Spinal cord (tissue), 10 donors: Measurements from ENCODE around the gene UBE2F. TPM values are rescaled to one million over a fixed set of nuclear protein-coding genes. Genes with fewer than 3 reads are reported as not detected.
"Not testable (repeated sequence)": the region's sequence is repeated elsewhere in the genome, so short reads cannot be mapped to it uniquely, and the experiment has no call there.

ENCODE experiments used
- DNase-seq, 6 donors: peaks; one replicate each; pipeline versions ENCODE4 v3.0.0 to v3.0.0-alpha.2; 2013 to 2015; ENCODE audit warnings: low spot score in 6 of 6, low read depth in 4 of 6
- H3K27ac ChIP-seq: one replicate; pipeline ENCODE4 v1.5.1; 2013; ENCODE audit warnings: low read depth, low read length, control low read depth
- H3K27me3 ChIP-seq: one replicate; pipeline ENCODE4 v1.6.1; 2013; ENCODE audit warnings: low read length; ENCODE audit not compliant: control insufficient read depth, insufficient read depth
- H3K36me3 ChIP-seq: one replicate; pipeline ENCODE4 v1.6.1; 2013; ENCODE audit warnings: low read length; ENCODE audit not compliant: control insufficient read depth, insufficient read depth
- H3K4me1 ChIP-seq: one replicate; pipeline ENCODE4 v1.6.1; 2013; ENCODE audit warnings: low read length; ENCODE audit not compliant: control insufficient read depth, insufficient read depth
- H3K4me3 ChIP-seq: one replicate; pipeline ENCODE4 v1.5.1; 2013; ENCODE audit warnings: low read depth, low read length, control low read depth
- H3K9me3 ChIP-seq: one replicate; pipeline ENCODE4 v1.6.1; 2013; ENCODE audit warnings: low read length; ENCODE audit not compliant: control insufficient read depth, insufficient read depth
- WGBS: methylation state at CpG from one replicate; pipeline ENCODE4 v1.1.5; 2013; ENCODE audit warnings: missing lambda C conversion rate; ENCODE audit not compliant: insufficient coverage; 5-methylcytosine and 5-hydroxymethylcytosine counted together
- polyA plus RNA-seq, 2 donors: library from polyadenylated mRNA; unstranded; fragments of 120-200 nt; gene quantifications; one replicate each; pipeline ENCODE4 v1.2.1, GENCODE V29; 2013; ENCODE audit not compliant: insufficient read length in 2 of 2
- total RNA-seq, 2 donors: library from RNA; depleted of rRNA in 1 of 2; stranded (reverse); fragments of 120-200 nt in 1 of 2; fragments of >200 nt in 1 of 2; gene quantifications; one replicate each; pipeline versions ENCODE4 v1.2.3 to v1.2.4, GENCODE V29; 2013 to 2014
- donor health status: healthy.

Gene UBE2F
- total and polyA plus RNA-seq, 4 donors = 52.5 to 80.2 (median 63.8) TPM

GRCh38 chr2:237972211-237972610, 5.4 kb downstream of the UBE2F start:
- no peaks in the 10 kb centered on the region for H3K27me3 ChIP-seq
- no peak overlapping the region for H3K27ac ChIP-seq
- peaks cover 22% of the 10 kb centered on the region for H3K36me3 ChIP-seq
- DNase-seq = no peak
- peaks cover 17% of the 10 kb centered on the region for H3K4me1 ChIP-seq
- no peak overlapping the region for H3K4me3 ChIP-seq
- WGBS = 82% methylated on average over 1 of the region's 3 CpGs
- H3K9me3 ChIP-seq = no peaks in the 10 kb centered on the region

DNA sequence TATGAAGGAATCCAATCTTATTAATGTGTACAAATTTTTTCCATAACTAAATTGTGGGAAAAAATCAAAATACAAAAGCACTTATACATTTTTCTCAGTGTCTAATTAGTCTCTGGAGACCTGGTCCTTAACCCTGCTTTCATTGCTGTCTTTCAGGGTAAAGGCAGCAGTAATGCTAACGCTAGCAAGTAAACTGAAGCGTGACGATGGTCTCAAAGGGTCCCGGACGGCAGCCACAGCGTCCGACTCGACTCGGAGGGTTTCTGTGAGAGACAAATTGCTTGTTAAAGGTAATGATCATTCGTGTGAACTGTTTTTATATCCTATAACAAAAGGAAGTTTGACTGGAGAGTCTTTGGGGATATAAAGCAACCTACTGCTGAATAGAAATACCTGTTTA, 6.1 kb downstream of the UBE2F start:
- Histone ChIP-seq H3K9me3 (no peaks in the 10 kb centered on the region), H3K4me3 (no peak overlapping the region), H3K36me3 (peaks cover 26% of the 10 kb centered on the region), H3K4me1 (peaks cover 14% of the 10 kb centered on the region), H3K27ac (no peak overlapping the region), H3K27me3 (no peaks in the 10 kb centered on the region)
- peak in 1 of 6 donors; percentile 28 for DNase-seq
- WGBS = 30% methylated on average over 3 of the region's 10 CpGs

DNA sequence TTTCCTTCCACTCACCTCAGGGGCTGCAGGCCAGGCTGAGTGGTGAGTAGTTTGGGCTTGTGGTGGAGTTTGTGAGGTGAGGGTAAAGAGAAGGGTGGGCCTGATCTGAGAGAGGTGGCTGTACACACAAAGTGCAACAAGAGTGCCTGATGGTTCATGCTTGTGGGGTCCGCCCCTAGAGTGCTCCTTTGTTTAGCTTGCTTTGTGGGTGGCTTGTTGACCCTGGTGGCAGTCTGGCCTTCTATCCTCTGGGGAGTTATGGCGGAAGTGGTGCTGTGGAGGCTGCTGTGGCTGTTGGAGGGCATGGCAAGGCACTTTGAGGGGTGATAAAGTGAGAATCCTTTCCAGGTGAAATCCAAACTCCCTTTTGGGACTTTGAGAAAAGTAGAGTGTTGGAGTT, 10.6 kb downstream of the UBE2F start:
- peaks cover 35% of the 10 kb centered on the region for H3K36me3 ChIP-seq
- no peak for DNase-seq
- WGBS = 97% methylated on average over 2 of the region's 2 CpGs
- H3K4me3 ChIP-seq = no peak overlapping the region
- H3K9me3 ChIP-seq = no peaks in the 10 kb centered on the region
- H3K4me1 ChIP-seq = peaks cover 24% of the 10 kb centered on the region
- H3K27ac ChIP-seq = no peak overlapping the region
- no peaks in the 10 kb centered on the region for H3K27me3 ChIP-seq

- DNase-seq = peak in 2 of 6 donors; percentile 31 to 64
- Histone ChIP-seq H3K27ac (no peak overlapping the region), H3K9me3 (no peaks in the 10 kb centered on the region), H3K4me3 (no peak overlapping the region), H3K36me3 (peaks cover 35% of the 10 kb centered on the region), H3K4me1 (peaks cover 24% of the 10 kb centered on the region), H3K27me3 (no peaks in the 10 kb centered on the region)
- WGBS = 74% methylated on average over 5 of the region's 8 CpGs
These were observed 11.4 kb downstream of the UBE2F start for GRCh38 chr2:237978058-237978712.

DNA sequence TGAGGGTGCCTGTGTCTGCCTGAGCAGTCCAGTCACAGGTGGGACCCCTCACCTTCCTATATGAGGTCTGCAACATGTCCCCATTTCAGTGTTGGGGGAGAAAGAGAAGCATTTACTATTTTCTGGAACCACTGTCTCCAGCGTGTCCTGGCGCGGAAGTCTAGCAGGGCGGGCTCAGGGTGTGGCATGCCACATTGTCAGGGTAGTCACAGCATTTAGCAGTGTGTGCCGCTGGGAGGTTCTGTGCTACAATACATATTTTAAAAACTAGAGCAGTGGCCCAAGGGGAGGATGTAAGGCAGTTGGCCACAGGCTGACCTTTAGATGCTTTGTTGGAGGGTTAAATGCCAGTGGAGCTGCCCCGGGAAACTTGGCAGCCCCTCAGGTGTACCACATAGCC, 12.5 kb downstream of the UBE2F start:
- WGBS = 77% methylated on average over 2 of the region's 6 CpGs
- no peak for DNase-seq
- Histone ChIP-seq H3K4me3 (no peak overlapping the region), H3K9me3 (no peaks in the 10 kb centered on the region), H3K4me1 (peaks cover 30% of the 10 kb centered on the region), H3K27me3 (no peaks in the 10 kb centered on the region), H3K27ac (no peak overlapping the region), H3K36me3 (peaks cover 35% of the 10 kb centered on the region)

GRCh38 chr2:237980087-237980486, 13.3 kb downstream of the UBE2F start:
- Histone ChIP-seq H3K27me3 (no peaks in the 10 kb centered on the region), H3K9me3 (no peaks in the 10 kb centered on the region), H3K4me1 (peaks cover 30% of the 10 kb centered on the region), H3K4me3 (no peak overlapping the region), H3K27ac (no peak overlapping the region), H3K36me3 (peaks cover 29% of the 10 kb centered on the region)
- WGBS = no CpG with 5 or more reads among the region's 1 CpG
- DNase-seq = no peak

DNA sequence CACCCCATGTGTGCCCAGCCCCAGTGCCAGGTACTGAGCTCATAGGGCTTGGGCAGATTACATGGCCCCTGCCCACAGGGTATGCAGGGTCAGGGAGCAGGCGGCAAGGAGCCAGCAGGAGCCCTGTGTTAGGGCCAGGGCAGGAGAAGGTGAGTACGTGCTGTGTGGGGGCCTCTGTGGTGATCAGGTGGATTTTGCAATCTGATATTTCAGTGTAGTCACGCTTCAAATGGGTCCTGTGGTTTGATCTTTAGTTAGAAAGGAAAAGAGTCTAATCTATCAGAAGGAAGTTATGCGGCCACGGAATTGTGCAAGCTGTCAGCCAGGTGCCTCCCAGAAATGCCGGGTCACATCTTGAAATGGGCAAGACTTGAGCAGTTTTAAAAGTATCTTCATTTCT, 13.9 kb downstream of the UBE2F start:
- WGBS = 93% methylated on average over 6 of the region's 6 CpGs
- H3K27me3 ChIP-seq = no peaks in the 10 kb centered on the region

GRCh38 chr2:237981621-237982020, 14.8 kb downstream of the UBE2F start:
- H3K27ac ChIP-seq, DNase-seq, H3K27me3 ChIP-seq, H3K9me3 ChIP-seq, H3K4me3 ChIP-seq: not testable (repeated sequence)
- WGBS = 100% methylated on average over 5 of the region's 5 CpGs
- peaks cover 18% of the 10 kb centered on the region for H3K36me3 ChIP-seq
- peaks cover 30% of the 10 kb centered on the region for H3K4me1 ChIP-seq

More for the DNA sequence above, 13.9 kb downstream of the UBE2F start:
- no peaks in the 10 kb centered on the region for H3K9me3 ChIP-seq
- no peak for DNase-seq
- H3K4me1 ChIP-seq = peaks cover 30% of the 10 kb centered on the region
- peaks cover 24% of the 10 kb centered on the region for H3K36me3 ChIP-seq
- no peak overlapping the region for H3K4me3 ChIP-seq
- H3K27ac ChIP-seq = no peak overlapping the region

- Histone ChIP-seq H3K27ac (no peak overlapping the region), H3K4me3 (no peak overlapping the region), H3K9me3 (peaks cover 1% of the 10 kb centered on the region), H3K36me3 (peaks cover 14% of the 10 kb centered on the region), H3K27me3 (no peaks in the 10 kb centered on the region), H3K4me1 (peaks cover 30% of the 10 kb centered on the region)
- WGBS = 87% methylated on average over 9 of the region's 9 CpGs
- no peak for DNase-seq
These were observed 15.4 kb downstream of the UBE2F start for GRCh38 chr2:237982039-237982725.

DNA sequence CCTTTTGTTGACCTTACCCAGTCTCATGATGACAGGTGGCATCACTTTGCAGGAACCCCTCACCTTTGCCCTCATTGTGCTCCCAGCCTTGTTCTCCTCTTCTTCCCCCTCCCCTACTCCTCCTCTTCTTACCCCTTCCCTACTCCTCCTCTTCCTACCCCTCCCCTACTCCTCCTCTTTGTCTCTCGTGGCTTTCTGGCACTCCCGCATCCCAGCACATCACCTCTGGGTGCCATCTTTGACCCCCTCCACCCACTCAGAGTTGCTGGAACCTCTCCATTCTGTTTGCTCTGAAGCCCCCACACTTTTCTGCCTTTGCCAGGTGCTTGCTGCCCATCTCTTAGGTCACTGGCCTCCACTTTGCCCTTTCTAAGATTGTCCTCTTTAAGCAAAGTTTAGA, 17.1 kb downstream of the UBE2F start:
- peaks cover 3% of the 10 kb centered on the region for H3K36me3 ChIP-seq
- 19% methylated on average over 2 of the region's 2 CpGs for WGBS
- H3K9me3 ChIP-seq = peaks cover 1% of the 10 kb centered on the region
- H3K4me1 ChIP-seq = peaks cover 17% of the 10 kb centered on the region
- H3K4me3 ChIP-seq = no peak overlapping the region
- no peaks in the 10 kb centered on the region for H3K27me3 ChIP-seq
- DNase-seq = no peak
- H3K27ac ChIP-seq = peak overlapping the region; percentile 29
